ENCODE measurements around the gene DBNDD2.

The DBNDD2 gene

DNA sequence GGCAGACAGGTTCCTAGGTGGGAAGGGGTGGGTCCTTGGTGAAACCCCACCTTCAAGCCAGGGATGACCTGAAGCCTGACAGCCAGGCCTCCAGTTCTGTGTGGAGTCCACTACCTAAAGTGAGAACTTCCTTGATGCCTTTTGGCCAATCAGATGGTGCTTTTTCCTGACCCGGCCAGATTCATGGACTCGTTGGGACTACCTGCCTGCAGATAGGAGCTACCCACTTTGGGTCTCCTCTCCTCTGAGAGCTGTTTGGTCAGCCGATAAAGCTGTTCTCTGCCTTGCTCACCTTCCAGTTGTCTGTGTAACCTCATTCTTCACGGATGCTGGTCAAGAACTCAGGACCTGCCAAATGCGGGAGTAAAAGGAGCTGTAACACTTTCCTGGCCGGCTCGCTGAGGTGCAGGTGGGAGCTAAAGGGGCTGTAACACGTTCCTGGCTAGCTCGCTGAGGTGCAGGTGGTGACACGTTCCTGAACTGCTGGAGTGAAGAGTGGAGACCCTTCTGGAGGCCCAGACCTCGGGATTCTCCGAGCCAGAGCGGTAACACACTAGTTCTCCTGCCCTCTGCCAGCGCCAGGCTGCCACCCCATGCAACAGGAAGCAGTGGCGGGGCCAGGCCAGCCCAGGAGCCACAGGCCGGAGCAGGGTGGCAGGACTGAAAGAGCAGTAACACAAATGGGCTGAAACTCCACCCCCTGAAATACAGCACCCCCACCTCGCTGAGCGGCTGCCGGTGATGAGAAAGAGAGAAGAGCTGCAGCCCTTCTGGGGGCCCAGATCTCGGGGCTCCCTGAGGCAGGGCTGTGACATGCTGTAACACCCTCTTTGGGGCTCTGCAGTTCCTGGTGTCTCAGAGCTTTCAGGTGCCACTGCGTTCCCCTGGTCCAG is 13.6 kb upstream of the DBNDD2 start:
- in situ Hi-C loops (cut with HindIII; ENCODE audit: low pct_unique_long_range_greater_than_20kb, low sequenced_read_pairs) = no loop called here
- DNase-seq (ENCODE audit: low read depth in 1 of 2, low spot score in 1 of 2) = no peak
- no peak for TF ChIP-seq JUND (IDR thresholded peaks at IDR 0.05; ENCODE audit: low read depth)

DNA sequence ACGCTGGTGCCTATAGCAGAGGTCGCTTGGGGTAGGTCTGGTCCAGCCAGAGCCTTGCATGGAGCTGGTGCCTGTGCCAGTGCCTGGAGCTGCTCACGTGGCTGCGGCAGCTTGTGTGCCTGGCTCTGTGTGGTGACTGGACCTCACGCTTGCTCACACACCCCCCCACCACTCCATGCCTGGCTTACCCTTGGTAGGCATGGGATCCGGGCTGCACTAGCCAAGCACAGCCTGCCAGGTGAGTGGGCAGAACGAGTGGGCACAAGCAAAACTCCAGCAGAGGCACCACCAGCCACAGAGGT is 13.0 kb upstream of the DBNDD2 start:
- no peak for TF ChIP-seq JUND (IDR thresholded peaks at IDR 0.05; ENCODE audit: low read depth)
- no peak for DNase-seq (ENCODE audit: low read depth in 1 of 2, low spot score in 1 of 2)
- in situ Hi-C loops (cut with HindIII; ENCODE audit: low pct_unique_long_range_greater_than_20kb, low sequenced_read_pairs) = no loop called here

DNA sequence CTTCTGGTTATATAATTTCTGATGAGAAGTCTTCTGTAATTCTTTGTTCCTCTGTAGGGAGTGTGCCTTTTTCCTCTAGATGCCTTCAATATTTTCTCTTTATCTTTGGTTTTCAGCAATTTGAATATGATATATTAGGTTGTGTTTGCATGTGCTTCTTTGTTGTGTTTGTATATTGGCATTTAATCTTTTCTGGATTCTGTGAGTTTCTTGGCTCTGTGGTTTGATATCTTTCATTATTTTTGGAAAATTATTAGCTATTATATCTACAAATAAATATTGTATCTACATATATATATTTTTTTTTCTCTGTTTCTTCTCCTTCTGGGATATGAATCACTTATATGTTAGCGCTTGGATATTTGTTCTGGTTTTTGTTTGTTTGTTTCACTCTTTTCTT is 9.1 kb upstream of the DBNDD2 start:
- DNase-seq (ENCODE audit: low read depth in 1 of 2, low spot score in 1 of 2) = no peak
- in situ Hi-C loops (cut with HindIII; ENCODE audit: low pct_unique_long_range_greater_than_20kb, low sequenced_read_pairs) = no loop called here
- TF ChIP-seq JUND (IDR thresholded peaks at IDR 0.05; ENCODE audit: low read depth) = no peak

DNA sequence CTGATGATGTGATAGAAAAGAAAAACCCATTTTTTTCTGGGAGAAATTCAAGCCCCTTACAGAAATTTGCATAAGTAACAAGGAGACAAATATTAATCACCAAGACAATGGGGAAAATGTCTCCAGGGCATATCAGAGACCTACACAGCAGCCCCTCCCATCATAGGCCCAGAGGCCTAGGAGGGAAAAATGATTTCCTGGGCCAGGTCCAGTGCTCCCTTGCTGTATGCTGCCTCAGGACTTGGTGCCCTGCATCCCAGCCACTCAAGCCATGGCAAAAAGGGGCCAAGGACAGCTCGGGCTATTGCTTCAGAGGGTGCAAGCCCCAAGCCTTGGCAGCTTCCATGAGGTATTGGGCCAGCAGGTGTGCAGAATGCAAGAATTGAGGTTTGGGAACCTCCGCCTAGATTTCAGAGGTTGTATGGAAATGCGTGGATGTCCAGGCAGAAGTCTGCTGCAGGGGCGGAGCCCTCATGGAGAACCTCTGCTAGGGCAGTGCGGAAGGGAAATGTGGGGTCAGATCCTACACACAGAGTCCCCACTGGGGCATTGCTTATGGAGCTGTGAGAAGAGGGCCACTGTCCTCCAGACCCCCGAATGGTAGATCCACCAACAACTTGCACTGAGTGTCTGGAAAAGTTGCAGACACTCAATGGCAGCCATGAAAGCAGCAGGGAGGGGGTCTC is 7.6 kb upstream of the DBNDD2 start:
- no peak for TF ChIP-seq JUND (IDR thresholded peaks at IDR 0.05; ENCODE audit: low read depth)
- no peak for DNase-seq (ENCODE audit: low read depth in 1 of 2, low spot score in 1 of 2)
- in situ Hi-C loops (cut with HindIII; ENCODE audit: low pct_unique_long_range_greater_than_20kb, low sequenced_read_pairs) = no loop called here

DNA sequence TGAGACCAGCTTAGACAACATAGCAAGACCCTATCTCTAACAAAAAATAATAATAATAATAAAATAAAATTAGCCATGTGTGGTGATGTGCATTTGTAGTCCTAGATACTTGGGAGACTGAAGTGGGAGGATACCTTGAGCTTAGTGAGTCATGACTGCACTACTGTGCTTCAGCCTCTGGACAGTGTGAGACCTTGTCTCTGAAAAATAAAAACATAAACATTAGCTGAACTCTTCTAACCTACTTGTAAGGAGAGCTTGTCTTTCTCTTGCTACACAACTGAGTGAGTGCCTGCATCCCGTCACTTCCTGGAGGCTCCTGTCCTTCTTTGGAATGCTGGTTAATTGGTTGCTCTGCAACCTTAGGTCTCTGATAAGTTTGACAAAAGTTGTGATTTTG is 5.1 kb upstream of the DBNDD2 start:
- DNase-seq (ENCODE audit: low read depth in 1 of 2, low spot score in 1 of 2) = no peak
- TF ChIP-seq JUND (IDR thresholded peaks at IDR 0.05; ENCODE audit: low read depth) = no peak
- in situ Hi-C loops (cut with HindIII; ENCODE audit: low pct_unique_long_range_greater_than_20kb, low sequenced_read_pairs) = no loop called here

DNA sequence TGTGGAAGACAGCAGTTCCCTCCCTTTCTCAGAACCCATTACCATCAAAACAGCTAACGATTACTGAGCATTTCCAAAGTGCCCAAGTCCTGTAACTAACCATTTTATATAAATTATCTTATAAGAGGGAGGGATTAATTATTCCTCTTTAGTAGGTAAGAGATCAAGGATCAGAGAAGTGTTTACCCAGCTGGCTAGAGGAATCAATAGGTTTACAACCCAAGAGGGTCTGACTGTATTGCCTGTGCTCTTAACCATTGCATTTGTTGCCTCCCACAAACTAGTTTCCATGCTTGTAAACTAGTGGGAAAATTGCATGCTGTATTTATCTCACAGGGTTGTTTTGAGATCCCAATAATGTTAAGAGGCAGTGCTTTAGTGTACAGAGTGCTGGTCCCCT is 3.7 kb upstream of the DBNDD2 start:
- TF ChIP-seq JUND (IDR thresholded peaks at IDR 0.05; ENCODE audit: low read depth) = no peak
- in situ Hi-C loops (cut with HindIII; ENCODE audit: low pct_unique_long_range_greater_than_20kb, low sequenced_read_pairs) = no loop called here
- DNase-seq (ENCODE audit: low read depth in 1 of 2, low spot score in 1 of 2) = no peak

DNA sequence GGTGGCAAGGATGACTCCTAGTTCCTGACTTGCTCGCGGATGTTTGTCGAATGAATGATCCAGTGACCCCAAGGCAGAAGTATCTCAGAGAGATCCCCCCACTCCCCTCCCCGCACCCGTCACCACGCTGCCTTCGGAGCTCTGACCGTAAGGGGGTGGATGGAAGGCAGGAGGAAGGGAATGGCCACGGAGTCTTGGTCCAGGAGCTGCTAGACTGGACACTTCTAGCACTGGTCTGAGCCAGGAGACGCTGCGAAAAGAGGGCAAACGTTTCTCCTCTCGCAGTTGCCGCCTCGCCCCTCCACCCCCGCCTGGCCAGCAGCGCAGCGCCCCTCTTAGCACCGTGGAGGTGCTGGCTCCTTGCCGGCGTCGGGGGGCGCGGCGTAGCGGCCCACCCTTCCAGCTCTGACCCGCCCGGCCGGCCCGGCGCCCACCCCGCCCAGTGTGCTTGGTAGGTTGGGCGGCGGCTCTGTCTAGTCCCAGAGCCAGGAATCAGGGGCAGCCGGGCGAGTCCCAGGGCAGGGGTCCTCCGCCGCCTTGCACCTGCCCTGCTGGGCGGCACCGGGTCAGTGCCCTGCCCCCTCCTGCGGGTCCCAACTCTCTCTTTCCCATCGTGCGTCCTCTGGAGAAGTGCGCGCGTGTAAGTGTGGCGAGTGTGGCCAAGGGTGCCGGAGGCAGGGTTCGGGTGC is 2.4 kb upstream of the DBNDD2 start:
- TF ChIP-seq JUND (IDR thresholded peaks at IDR 0.05; ENCODE audit: low read depth) = no peak
- peak; percentile 33 to 44 for DNase-seq (ENCODE audit: low read depth in 1 of 2, low spot score in 1 of 2)
- in situ Hi-C loops (cut with HindIII; ENCODE audit: low pct_unique_long_range_greater_than_20kb, low sequenced_read_pairs) = no loop called here

DNA sequence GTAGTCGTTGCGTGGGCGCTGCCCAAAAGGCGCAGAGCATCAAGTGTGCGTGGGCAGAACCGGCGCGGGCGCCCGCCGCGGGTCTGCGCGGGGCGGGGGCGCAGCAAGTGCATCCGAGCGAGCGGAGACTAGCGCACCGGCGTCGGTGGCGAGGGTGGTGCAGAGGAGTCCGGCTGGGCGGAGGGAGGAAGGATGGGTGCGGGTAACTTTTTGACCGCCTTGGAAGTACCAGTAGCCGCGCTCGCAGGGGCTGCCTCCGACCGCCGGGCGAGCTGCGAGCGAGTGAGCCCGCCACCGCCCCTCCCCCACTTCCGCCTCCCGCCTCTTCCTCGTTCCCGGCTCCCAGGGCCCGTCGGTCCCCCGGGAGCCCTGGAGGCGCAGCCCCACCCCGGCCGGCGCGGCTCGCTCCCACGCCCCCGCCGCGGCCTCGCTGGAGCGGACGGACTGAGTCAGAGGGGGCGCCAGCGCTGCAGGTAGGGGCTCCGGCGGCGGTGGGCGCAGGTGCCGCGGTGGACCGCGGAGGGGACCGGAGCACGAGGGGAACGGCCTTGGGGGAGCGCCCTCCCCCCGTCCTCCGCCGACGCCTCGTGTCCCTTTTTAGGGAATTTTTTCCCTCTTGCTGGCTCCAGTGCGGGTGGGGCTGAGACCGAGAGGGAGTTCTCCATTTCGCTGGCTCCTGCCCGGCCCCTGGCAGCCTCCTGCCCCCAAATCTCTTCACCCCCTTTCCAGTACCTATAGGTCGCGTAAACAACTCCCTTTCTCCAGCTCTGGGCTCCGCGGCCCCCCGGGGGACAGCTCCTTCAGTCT is 1.6 kb upstream of the DBNDD2 start:
- peak; percentile 70 to 71 for DNase-seq (ENCODE audit: low read depth in 1 of 2, low spot score in 1 of 2)
- TF ChIP-seq JUND (IDR thresholded peaks at IDR 0.05; ENCODE audit: low read depth) = no peak

DNA sequence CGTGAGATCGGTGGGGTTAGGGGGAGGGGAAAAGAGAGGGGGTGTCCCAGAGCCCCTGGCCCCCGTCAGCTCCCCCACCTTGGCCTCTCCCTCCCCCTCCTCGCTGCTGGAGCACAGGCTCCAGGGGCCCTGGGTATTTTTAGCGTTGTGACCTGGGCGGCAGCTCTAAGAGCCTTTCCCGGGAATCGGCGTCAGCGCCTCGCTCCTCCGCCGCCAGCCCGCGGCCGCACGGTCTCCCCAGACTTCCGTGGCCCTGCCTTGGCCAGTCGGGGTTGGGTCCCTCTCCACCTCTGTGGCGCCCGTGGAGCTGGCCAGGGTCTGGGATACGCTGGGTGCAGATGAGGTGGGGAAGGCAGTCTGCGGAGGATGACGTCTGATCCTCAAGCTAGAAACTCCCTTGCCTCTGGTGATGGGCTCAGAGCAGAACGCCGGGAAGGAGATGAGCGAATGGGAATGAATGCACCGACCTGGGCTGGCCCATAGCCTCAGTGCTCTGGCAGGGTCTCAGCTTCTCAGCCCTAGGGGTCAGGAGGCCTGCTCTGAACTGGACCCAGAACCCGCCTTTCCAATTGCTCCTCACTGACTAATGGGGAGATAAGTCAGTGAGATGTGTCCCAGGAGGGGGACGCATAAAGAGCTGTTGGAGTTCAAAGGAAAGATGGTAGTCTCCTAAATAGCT is 883 bp upstream of the DBNDD2 start:
- in situ Hi-C loops (cut with HindIII; ENCODE audit: low pct_unique_long_range_greater_than_20kb, low sequenced_read_pairs) = no loop called here
- DNase-seq (ENCODE audit: low read depth in 1 of 2, low spot score in 1 of 2) = peak; percentile 36 to 48
- TF ChIP-seq JUND (IDR thresholded peaks at IDR 0.05; ENCODE audit: low read depth) = no peak

More for the DNA sequence above, 1.6 kb upstream of the DBNDD2 start:
- in situ Hi-C loops (cut with HindIII; ENCODE audit: low pct_unique_long_range_greater_than_20kb, low sequenced_read_pairs) = no loop called here

DNA sequence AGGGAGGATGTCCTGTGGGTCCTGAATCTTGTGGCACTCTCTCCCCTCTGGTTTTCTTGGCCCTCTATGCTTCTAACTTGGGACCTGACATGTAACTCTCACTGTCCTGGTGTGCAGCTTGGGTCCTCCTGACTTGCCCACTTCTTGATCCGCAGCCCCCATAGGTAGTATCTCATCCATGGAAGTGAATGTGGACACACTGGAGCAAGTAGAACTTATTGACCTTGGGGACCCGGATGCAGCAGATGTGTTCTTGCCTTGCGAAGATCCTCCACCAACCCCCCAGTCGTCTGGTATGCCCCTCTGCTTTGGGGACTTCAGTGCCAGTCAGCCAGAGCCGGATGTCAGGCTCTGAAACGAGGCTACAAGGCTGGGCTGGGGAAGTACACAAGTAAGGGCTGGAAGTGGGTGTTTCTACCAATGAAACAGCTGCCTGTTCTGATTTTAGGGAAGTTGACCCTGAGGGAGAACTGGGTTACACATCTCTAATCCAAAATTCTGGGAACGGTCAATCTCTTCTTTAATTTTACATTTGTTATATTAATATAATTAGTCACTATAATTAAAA is 641 bp downstream of the DBNDD2 start:
- in situ Hi-C loops (cut with HindIII; ENCODE audit: low pct_unique_long_range_greater_than_20kb, low sequenced_read_pairs) = no loop called here
- no peak for TF ChIP-seq JUND (IDR thresholded peaks at IDR 0.05; ENCODE audit: low read depth)
- DNase-seq (ENCODE audit: low read depth in 1 of 2, low spot score in 1 of 2) = no peak

DNA sequence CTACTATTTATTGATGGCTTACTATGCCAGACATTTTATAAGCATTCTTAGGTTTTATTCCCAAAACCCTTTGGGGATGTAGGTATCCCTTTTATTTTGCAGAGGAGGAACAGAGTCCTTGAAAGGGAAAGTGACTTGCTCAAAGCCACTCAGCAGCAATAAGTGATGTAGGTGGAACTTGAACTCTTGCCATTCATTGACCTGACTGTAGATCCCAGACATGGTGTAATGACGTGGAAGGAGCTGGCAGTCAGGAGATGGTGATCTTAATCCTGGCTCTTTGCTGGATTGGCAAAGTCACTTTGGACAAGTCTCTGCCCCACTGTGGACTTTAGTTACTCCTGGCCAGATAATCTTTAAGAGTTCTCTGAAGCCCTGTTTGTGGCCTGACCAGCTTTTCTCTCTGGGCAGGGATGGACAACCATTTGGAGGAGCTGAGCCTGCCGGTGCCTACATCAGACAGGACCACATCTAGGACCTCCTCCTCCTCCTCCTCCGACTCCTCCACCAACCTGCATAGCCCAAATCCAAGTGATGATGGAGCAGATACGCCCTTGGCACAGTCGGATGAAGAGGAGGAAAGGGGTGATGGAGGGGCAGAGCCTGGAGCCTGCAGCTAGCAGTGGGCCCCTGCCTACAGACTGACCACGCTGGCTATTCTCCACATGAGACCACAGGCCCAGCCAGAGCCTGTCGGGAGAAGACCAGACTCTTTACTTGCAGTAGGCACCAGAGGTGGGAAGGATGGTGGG is 1.6 kb downstream of the DBNDD2 start:
- in situ Hi-C loops (cut with HindIII; ENCODE audit: low pct_unique_long_range_greater_than_20kb, low sequenced_read_pairs) = no loop called here
- no peak for TF ChIP-seq JUND (IDR thresholded peaks at IDR 0.05; ENCODE audit: low read depth)
- no peak for DNase-seq (ENCODE audit: low read depth in 1 of 2, low spot score in 1 of 2)

Data from T47D (cell line).